ENCODE data around the gene NUMB.

Gene NUMB

DNA sequence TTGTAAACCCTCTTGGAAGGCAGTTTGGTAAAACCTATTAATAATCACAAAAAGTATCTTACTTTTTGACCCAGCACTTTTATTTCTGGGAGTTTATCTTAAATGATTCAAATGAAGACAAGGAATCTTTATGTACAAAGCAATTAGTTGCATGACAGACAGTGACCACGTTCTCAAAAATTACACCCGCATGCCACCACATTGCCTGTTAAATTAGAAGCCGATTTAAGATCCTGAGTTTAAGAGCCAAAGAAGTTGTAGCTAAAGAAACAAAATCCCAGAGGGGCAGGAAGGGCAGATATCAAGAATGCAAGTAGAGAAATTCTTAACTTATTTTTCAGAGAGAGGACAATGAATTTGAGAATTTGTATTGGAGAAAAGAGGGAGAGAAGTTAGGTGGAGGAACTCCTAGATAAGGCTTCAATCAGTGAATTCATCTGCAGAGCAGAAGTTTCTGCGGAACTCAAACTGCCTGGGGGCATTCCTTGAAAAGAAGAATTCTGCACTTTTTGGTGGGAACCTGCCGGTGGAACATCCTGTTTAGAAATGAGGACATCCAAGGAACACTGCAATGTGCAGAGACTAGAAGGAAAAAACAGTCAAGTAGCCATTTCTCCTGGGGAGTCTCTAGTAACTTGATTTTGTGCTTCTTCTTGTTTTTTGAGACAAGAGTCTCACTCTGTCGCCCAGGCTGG is 31.3 kb upstream of the NUMB start:
- Histone ChIP-seq H3K9me3 (ENCODE audit: insufficient read depth, low read length) (no peaks in the 10 kb centered on the region), H4K20me1 (ENCODE audit: insufficient read depth, low read length) (no peaks in the 10 kb centered on the region), H3K9ac (ENCODE audit: low read length) (no peak overlapping the region), H2AFZ (ENCODE audit: low read depth, low read length) (no peak overlapping the region), H3K27ac (ENCODE audit: low read length) (no peak overlapping the region), H3K4me3 (ENCODE audit: low read length) (no peak overlapping the region), H3K4me2 (ENCODE audit: low read length) (no peak overlapping the region), H3K27me3 (ENCODE audit: low read depth, low read length) (0 out of 2 replicates have a peak, but pooled peaks cover under 1% of the 10 kb centered on the region), H3K4me1 (ENCODE audit: low read length) (peaks cover 7% of the 10 kb centered on the region), H3K36me3 (replicated peaks; ENCODE audit: low read depth, low read length) (no peaks in the 10 kb centered on the region), H3K79me2 (ENCODE audit: low read length) (no peaks in the 10 kb centered on the region)
- TF ChIP-seq EZH2phosphoT487 (IDR thresholded peaks at IDR 0.05; ENCODE audit: low read depth) (no peak), CTCF (IDR thresholded peaks at IDR 0.05; ENCODE audit: low read depth, low read length) (no peak)

DNA sequence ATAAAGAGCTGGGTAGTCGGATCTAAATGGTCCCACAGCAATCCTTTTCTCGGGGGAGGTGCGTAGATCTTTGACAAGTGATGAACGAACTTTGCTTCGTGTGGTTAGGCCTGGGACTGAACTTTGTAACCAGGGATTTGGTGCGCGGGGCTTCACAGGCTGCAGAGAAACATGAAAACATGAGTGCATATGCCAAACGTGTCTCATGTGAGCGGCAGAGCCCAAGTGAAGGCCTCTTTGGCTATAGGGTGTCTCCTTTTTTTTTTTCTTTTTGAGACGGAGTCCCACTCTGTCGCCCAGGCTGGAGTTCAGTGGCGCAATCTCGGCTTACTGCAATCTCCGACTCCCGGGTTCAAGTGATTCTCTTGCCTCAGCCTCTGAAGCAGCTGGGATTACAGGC is 20.3 kb upstream of the NUMB start:
- no peaks in the 10 kb centered on the region; the same call in 1 of the 2 replicates for H3K27me3 ChIP-seq (ENCODE audit: low read depth, low read length)
- no peaks in the 10 kb centered on the region for H4K20me1 ChIP-seq (ENCODE audit: insufficient read depth, low read length)
- no peaks in the 10 kb centered on the region for H3K4me1 ChIP-seq (ENCODE audit: low read length)
- H3K9me3 ChIP-seq (ENCODE audit: insufficient read depth, low read length): no peaks in the 10 kb centered on the region
- no peak overlapping the region for H3K4me3 ChIP-seq (ENCODE audit: low read length)
- H2AFZ ChIP-seq (ENCODE audit: low read depth, low read length): no peak overlapping the region
- no peak overlapping the region for H3K9ac ChIP-seq (ENCODE audit: low read length)
- no peaks in the 10 kb centered on the region for H3K36me3 ChIP-seq (replicated peaks; ENCODE audit: low read depth, low read length)
- TF ChIP-seq EZH2phosphoT487 (IDR thresholded peaks at IDR 0.05; ENCODE audit: low read depth) (no peak), CTCF (IDR thresholded peaks at IDR 0.05; ENCODE audit: low read depth, low read length) (no peak)
- no peak overlapping the region for H3K27ac ChIP-seq (ENCODE audit: low read length)
- no peak overlapping the region for H3K4me2 ChIP-seq (ENCODE audit: low read length)
- H3K79me2 ChIP-seq (ENCODE audit: low read length): no peaks in the 10 kb centered on the region

GRCh38 chr14:73477618-73478266 is 19.4 kb upstream of the NUMB start:
- H3K9me3 ChIP-seq (ENCODE audit: insufficient read depth, low read length): no peaks in the 10 kb centered on the region
- H3K27ac ChIP-seq (ENCODE audit: low read length): no peak overlapping the region
- no peaks in the 10 kb centered on the region for H4K20me1 ChIP-seq (ENCODE audit: insufficient read depth, low read length)
- TF ChIP-seq EZH2phosphoT487 (IDR thresholded peaks at IDR 0.05; ENCODE audit: low read depth) (no peak), CTCF (IDR thresholded peaks at IDR 0.05; ENCODE audit: low read depth, low read length) (no peak)
- H2AFZ ChIP-seq (ENCODE audit: low read depth, low read length): no peak overlapping the region
- H3K4me2 ChIP-seq (ENCODE audit: low read length): no peak overlapping the region
- H3K27me3 ChIP-seq (ENCODE audit: low read depth, low read length): peaks cover 3% of the 10 kb centered on the region; the same call in 1 of the 2 replicates
- H3K4me3 ChIP-seq (ENCODE audit: low read length): no peak overlapping the region
- H3K36me3 ChIP-seq (replicated peaks; ENCODE audit: low read depth, low read length): no peaks in the 10 kb centered on the region
- no peaks in the 10 kb centered on the region for H3K4me1 ChIP-seq (ENCODE audit: low read length)
- no peaks in the 10 kb centered on the region for H3K79me2 ChIP-seq (ENCODE audit: low read length)
- H3K9ac ChIP-seq (ENCODE audit: low read length): no peak overlapping the region

DNA sequence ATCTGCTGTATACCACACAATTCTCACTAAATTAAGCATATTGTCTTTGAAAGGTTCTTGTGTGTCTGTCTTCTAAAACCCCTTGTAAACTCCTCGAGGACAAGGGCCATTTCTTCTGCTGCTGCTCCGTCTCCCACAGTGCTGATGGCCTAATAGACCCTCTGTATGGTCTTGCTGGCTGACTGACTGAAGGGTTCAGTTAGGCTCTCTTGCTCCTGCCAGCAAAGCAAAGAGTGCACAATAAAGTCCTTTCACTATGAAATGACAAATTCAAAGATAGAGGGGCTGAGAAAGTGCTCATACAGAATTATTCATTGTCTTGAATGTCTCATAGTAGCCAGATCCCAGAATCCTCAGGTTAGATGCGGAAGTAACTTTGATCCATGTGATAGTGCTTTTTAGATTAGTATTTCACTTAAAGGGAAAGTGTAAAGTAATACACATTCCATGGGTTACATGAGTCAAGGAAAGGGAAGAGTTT is 18.1 kb upstream of the NUMB start:
- Histone ChIP-seq H3K9me3 (ENCODE audit: insufficient read depth, low read length) (no peaks in the 10 kb centered on the region), H3K4me1 (ENCODE audit: low read length) (peaks cover 4% of the 10 kb centered on the region; the same call in 1 of the 2 replicates), H3K79me2 (ENCODE audit: low read length) (no peaks in the 10 kb centered on the region), H3K27ac (ENCODE audit: low read length) (no peak overlapping the region), H3K9ac (ENCODE audit: low read length) (no peak overlapping the region), H4K20me1 (ENCODE audit: insufficient read depth, low read length) (no peaks in the 10 kb centered on the region), H3K27me3 (ENCODE audit: low read depth, low read length) (peaks cover 3% of the 10 kb centered on the region; the same call in 1 of the 2 replicates), H3K4me2 (ENCODE audit: low read length) (no peak overlapping the region), H3K4me3 (ENCODE audit: low read length) (no peak overlapping the region), H3K36me3 (replicated peaks; ENCODE audit: low read depth, low read length) (no peaks in the 10 kb centered on the region), H2AFZ (ENCODE audit: low read depth, low read length) (no peak overlapping the region)
- no peak for TF ChIP-seq CTCF (IDR thresholded peaks at IDR 0.05; ENCODE audit: low read depth, low read length)
- TF ChIP-seq EZH2phosphoT487 (IDR thresholded peaks at IDR 0.05; ENCODE audit: low read depth): no peak

Data from OCI-LY3 (cell line).